RWPE1 (cell line): ENCODE measurements around the gene FUS.

Experiments used
- CTCF ChIA-PET: fragments of 350-600 bp; sonication (Branson Sonifier 250); formaldehyde crosslinking; extraction: SDS; loops from one replicate; lab custom pipeline; 2021; lab: Yijun Ruan, JAX
- POLR2A ChIA-PET: fragments of 400-600 bp; formaldehyde crosslinking; extraction: SDS; loops from one replicate; lab custom pipeline; 2020; ENCODE audit warnings: antibody characterized with exemption; ENCODE audit not compliant: low non-redundant PET; lab: Yijun Ruan, JAX
- DNase-seq: peaks from one replicate; pipeline ENCODE4 v3.0.0; 2012; ENCODE audit warnings: low spot score
- H3K27ac ChIP-seq: fragments of 450-650 bp; 2 replicates; pipeline ENCODE4 v1.5.1; 2017
- CTCF ChIP-seq: fragments of 450-650 bp; conservative IDR thresholded peaks from 2 replicates; pipeline ENCODE4 v1.5.1; 2017; ENCODE audit warnings: low read depth, mild to moderate bottlenecking

FUS gene

DNA sequence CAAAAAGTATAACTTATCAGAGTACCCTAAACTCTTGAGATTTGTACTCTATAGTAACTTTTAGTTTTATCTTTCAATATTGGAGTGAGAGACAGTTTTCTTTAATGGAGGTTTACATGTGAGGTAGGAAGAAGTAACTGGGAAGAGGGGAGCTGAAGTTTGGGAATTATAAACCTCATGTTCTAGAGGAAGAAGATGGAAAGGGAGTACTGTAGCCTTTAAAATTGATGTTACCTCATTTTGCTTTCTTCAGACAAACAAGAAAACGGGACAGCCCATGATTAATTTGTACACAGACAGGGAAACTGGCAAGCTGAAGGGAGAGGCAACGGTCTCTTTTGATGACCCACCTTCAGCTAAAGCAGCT lies 9.5 kb downstream of the FUS start:
- no peak for TF ChIP-seq CTCF
- POLR2A ChIA-PET, result no interaction called here
- DNase-seq, result no peak
- no peak overlapping the region for H3K27ac ChIP-seq
- CTCF ChIA-PET, result interaction anchor here (1.0 kb wide), 1 partner anchor 9 kb away, joined by 3 read pairs; no protein-coding TSS in a partner anchor

- ChIA-PET CTCF (interaction anchor here (1.0 kb wide), 1 partner anchor 9 kb away, joined by 3 read pairs; no protein-coding TSS in a partner anchor), POLR2A (interaction anchor here (0.7 kb wide), 1 partner anchor 680 kb away, joined by 3 read pairs; no protein-coding TSS in a partner anchor)
- DNase-seq, result no peak
- no peak for TF ChIP-seq CTCF
- no peak overlapping the region for H3K27ac ChIP-seq
Measured at GRCh38 chr16:31190061-31190460, 10.1 kb downstream of the FUS start.

DNA sequence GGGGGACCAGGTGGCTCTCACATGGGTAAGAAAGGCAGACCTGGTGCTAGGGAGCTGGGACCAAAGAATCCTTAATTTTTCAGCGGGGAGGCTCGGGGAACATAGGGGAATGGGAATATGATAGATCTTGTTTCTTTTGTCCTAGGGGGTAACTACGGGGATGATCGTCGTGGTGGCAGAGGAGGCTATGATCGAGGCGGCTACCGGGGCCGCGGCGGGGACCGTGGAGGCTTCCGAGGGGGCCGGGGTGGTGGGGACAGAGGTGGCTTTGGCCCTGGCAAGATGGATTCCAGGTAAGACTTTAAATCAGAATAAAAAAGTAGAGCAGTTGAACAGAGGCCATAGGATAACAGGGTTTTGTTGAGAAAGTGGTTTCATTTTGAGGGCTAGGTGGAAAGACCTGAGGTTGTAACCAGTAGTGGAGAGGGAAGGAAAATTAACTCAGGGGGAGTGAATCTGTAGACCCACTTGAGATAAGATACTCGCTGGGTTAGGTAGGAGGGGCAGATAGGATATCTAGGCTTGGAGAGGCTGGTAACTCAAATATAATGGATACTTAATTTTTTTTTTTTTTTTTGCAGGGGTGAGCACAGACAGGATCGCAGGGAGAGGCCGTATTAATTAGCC lies 11.0 kb downstream of the FUS start:
- CTCF ChIA-PET, result no interaction called here
- no peak for TF ChIP-seq CTCF
- no peak for DNase-seq
- no peak overlapping the region for H3K27ac ChIP-seq
- POLR2A ChIA-PET, result interaction anchor here (0.7 kb wide), 1 partner anchor 679 kb away, joined by 3 read pairs; no protein-coding TSS in a partner anchor

- H3K27ac ChIP-seq, result no peak overlapping the region
- no peak for DNase-seq
- CTCF ChIA-PET, result no interaction called here
- POLR2A ChIA-PET, result no interaction called here
- no peak for TF ChIP-seq CTCF
Measured at GRCh38 chr16:31191697-31192428, 11.9 kb downstream of the FUS start.

- DNase-seq, result no peak
- CTCF ChIA-PET, result no interaction called here
- no peak for TF ChIP-seq CTCF
- POLR2A ChIA-PET, result no interaction called here
- H3K27ac ChIP-seq, result peak overlapping the region; percentile 16; the same call in 1 of the 2 replicates
Measured at GRCh38 chr16:31192856-31193642, 13.1 kb downstream of the FUS start.

DNA sequence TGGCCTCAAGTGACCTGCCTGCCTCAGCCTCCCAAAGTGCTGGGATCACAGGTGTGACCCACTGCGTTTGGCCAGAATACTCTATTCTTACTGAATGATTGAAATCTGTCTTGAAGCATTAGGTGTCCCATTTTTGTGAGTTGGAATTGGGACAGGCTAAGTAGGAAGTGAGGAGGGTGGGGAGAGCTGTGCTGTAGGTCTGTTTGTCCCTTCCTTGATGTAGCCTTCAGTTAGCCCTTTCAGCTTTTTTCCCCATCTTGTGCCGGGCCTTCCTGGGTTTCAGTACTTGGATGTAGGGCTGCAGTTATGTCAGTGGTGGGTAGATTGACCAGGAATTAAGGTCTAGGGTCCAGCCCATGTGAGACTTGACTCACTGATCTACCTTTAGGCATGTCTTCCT lies 13.9 kb downstream of the FUS start:
- no peak for DNase-seq
- ChIA-PET POLR2A (no interaction called here), CTCF (interaction anchor here (0.6 kb wide), 1 partner anchor 53 kb away, joined by 4 read pairs; no protein-coding TSS in a partner anchor)
- peak overlapping the region; percentile 10; the same call in 1 of the 2 replicates for H3K27ac ChIP-seq
- no peak for TF ChIP-seq CTCF
